Medulla oblongata (tissue), 1 donor: Measurements from ENCODE around the gene ACCSL.

Experiments used
- DNase-seq: peaks from one replicate; pipeline ENCODE4 v3.0.0-alpha.2; 2015; ENCODE audit errors: extremely low spot score

ACCSL gene

DNA sequence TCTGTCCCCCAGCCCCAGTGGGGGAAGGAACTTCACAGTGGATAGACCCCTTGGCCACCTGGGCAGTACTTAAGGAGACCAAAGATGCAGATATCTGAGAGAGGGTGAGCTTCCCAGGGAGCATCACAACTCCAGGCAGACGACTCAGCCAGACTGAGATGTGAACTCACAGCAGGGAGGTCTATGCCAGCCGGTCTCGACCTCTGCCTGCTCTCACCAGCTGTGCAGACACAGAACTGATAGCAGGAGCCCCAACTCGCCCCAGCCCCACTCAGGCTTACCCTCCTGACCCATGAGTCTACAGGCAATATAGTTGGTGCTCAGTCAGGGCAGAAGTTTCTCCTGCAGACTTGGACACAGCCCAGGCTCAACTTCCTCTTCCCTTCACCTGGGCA lies 29.7 kb upstream of the ACCSL start:
- no peak for DNase-seq

DNA sequence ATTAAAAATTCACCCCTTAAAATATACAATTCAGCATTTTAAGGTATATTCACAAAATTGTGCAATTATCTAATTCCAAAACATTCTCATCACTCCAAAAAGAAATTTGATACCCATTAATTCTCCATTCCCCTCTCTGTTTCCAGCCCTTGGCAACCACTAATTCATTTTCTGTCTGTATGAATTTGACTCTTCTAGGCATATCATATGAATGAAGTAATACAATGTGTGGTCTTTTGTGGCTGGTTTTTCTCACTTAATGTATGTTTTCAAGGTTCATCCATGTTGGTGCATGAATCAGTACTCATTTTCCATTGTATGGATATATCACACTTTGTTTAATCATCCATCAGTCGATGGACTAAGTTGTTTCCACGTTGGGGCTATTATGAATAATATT lies 29.0 kb upstream of the ACCSL start:
- DNase-seq = no peak

DNA sequence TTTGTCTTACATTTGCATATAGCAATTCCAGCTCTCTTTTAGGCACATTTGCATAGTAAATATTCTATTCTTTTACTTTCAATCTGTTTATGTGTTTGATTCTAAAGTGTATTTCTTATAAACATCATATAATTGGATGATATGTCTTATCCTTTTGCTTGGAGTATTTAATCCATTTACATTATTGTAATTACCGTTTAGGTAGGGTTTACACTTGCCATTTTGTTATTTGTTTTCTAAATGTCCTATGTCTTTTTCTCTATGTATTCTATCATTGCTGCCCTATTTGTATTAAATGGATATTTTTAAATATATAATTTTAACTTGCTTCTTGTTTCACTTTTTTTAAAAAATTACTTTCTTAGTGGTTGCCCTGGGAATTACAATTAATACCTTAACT lies 22.8 kb upstream of the ACCSL start:
- DNase-seq = no peak

DNA sequence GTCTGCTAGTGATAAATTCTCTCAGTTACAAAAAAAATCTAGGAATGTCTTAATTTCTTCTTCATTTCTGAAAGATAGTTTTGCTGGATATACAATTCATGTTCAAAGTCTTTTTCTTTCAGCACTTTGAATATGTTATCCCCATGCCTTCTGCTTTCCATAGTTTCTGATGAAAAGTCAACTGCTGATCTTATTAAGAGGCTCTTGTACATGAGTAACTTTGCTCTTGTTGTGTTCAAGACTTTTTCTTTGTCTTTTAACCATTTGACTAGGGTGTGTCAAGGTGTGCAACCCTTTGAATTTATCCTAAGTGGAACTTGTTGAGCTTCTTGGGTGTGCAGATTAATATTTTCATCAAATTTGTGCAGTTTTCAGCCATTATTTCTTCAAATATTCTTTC lies 22.1 kb upstream of the ACCSL start:
- no peak for DNase-seq

DNA sequence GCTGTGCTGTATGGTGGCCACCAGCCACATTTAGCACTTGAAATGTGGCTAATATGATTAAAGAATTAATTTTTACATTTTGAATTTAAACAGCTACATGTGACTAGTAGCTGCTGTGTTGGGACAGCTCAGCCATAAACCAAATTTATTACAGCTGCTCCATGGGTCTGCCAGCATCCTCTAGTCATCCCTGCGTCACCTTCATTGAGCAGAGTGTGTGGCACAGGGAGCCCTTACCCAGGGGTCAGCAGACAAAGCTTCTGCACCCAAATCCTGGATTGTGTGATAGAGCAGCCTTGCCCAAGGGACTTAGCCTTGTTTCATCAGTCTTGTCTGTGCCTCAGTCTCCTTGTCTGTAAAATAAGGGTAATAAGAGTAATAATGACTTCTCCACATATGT lies 19.4 kb upstream of the ACCSL start:
- DNase-seq = no peak

DNA sequence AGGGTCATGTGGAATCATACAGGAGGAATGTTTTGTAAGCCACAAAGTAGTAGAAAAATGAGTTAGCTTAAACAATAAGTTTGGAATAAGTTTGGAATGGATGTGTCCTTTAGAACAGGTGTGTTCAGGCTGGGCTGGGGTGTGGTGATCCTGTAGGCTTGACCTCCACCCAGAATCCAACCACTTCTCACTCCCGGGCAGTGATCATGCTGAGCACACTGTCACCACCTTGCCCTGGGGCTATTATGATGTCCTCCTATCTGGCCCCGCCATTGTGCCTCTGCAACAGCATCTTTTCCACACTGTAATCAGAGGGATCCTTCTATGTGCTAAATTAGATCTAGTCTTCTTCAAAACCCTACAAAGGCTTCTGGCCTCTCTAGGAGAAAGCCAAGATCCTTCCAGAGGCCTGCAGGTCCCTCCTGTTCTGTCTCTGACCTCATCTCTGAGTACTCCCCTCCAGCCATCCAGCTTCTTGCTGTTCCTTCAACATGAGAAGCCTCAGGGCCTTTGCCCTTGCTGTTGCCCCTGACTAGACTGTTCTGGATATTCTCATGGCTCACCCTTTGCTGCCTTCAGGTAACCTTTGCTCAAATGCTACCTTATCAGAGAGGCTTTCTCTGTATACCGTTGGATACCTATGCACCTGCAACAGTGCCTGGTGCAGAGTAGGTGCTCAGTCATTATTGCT lies 18.8 kb upstream of the ACCSL start:
- no peak for DNase-seq

DNA sequence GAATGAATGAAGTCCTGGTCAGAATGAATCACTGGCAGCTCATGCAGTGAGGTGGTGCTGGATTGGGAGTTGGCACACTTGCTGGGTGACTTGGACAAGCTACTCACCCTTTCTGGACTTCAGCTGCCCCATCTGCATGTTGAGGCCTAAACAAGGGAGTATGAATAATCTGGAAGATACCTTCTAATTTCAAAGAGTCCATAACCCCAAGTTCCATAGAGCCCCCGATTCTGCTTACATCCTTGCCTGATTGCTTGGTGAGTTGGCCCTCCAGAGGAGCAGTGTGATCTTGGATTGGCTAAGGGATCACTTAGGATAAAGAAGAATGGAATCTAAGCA lies 18.3 kb upstream of the ACCSL start:
- DNase-seq = no peak

DNA sequence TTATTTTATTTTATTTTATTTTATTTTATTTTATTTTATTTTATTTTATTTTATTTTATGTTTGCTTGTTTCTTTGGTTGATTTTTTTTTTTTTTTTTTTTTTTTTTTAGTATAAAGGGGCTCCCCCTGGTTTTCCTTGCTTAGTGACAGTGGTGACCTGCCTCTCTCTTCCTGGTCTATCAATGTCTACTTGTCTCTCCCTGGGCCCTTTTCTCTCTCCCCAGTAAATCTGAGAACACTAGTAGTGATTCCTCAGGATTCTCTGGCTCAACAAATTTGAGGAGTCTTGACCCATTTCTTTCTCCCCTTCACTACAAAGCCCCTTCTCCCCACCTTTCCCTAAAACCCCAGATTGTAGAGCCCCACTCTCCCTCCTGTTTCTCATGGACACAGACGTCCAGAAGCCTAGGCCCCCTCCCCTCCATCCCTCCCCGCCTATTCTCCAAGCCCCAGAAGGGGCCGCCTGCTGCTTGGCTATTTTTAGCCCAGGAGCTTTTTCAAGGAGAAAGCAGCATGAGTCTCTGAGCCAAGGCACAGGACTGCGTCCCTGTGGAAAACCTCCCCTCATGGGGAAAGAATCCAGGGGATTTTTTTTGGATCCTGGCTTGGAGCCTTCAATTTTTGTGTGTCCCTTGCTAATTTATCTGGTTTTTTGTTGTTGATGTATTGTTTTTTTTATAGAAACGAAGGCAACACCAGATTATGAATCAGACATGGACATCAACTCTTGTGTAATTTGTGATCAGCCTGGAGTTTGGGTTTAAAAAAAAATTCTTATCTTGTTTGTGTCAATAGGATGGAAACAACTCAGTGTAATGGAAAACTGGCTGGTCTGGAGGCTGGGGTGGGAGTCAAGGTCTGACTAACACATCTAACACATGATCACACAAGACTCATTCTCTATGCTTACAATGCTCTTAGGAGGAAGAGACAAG lies 17.5 kb upstream of the ACCSL start:
- DNase-seq = peak; percentile 47

DNA sequence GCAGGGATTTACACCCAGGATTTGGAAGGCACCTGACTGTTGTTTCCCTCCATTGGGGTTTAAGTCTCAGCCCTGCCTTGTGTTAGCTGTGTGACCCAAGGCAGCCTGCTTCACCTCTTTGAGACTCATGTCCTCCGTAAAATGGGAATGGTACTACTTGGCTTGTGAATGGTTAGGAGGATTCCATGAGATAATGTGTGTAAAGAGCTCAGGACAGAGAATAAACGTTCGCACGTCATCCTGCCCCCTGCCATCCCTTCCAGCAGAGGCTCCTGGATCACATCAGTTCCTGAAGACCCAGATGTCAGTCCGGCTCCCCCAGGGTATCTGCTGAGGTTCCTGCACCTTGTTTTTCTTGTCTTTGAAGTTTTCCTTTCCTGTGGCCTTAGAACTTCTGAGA lies 16.8 kb upstream of the ACCSL start:
- DNase-seq = no peak

DNA sequence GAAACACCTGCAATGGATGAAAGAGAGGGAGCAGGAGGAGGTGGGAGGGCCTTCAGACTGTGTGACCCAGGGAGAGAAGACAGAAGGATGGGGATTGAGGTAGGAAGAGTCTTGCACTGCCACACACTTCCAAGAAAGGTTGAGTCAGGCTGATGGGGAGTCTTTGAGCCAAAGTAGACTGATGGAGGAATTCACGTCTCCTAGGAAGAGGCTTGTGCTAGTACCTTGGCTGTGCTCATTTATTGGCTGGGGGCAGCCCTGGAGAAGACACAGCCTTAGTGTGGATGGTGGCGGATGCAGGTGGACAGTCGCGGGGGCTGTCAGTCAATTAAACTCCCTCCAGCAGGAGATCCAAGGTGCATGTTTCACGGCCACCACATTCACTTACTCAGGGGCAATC lies 16.2 kb upstream of the ACCSL start:
- DNase-seq = no peak

DNA sequence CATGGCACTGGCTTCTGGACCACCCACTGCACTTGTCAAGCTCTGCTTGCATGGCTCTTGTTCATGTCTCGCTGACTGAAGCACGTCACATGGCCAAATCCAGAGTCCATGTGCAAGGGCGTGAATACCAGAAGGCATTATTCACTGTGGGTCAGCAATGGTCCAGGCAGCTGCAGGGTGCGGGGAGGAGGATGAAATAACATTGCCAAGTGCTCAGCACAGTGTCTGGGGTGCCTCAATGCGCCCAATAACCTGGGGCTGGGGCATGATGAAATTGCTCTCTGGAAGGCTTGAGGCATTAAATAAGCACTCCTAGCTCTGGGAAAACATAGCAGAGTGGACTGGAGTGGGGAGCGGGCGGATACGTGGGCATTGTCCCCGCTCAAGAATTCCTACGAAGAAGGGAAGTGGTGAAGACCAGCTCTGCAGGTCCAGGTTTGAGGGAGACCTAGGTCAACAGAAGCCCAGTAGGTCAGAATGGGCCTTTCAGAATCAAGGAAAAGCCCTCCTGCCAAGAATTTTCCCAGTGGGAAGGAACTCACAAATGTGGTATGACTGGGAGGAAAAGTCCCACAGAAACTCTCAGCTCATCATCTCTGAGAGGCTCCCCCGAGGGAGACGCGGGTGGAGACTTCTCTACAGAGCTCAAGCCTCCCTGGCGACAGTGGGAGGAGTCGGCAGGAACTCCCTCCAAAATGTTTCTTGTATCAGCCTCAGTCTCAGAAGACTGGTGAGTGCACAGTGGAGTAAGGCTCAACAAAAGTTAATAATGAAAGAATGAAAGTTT lies 15.3 kb upstream of the ACCSL start:
- peak; percentile 37 for DNase-seq

DNA sequence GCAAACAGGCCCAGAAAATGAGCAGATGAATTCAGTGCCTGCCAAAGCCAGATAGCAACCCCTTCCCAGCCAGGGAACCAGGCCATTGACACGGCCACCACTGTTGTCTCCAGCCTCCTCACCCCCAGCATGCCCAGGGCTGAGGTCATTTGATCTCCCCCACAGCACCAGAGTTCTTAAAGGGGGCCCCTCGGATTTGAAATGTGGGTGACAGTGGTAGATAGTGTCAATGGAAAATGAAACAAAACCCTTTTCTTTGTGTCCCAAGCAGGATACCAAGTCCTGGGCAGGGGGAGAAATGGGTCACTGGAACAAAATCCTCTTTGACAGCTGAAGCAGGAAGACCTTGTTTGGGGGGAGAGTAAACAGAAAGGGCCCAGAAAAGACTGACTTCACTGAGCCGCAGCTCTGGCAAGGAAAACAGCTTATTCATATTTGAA lies 14.3 kb upstream of the ACCSL start:
- DNase-seq = peak; percentile 92

DNA sequence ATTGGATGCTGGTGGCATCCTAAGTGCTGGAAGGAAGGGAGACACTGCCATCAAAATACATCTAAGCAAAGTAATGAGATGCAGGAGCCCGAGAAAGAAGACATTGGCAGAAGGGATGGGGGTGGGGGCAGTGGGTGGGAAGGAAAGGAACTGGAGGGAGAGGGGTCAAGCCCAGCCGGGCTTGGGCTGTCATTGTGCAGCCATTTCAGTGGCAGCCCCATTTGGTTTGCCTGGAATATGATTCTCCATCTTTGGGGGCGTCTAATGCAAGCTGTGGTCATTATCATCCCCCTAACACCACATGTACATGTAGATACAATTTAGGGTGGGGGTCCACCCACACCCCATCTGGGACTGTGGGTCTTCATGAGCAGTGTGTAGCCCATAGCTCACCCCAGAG lies 13.9 kb upstream of the ACCSL start:
- DNase-seq = no peak

DNA sequence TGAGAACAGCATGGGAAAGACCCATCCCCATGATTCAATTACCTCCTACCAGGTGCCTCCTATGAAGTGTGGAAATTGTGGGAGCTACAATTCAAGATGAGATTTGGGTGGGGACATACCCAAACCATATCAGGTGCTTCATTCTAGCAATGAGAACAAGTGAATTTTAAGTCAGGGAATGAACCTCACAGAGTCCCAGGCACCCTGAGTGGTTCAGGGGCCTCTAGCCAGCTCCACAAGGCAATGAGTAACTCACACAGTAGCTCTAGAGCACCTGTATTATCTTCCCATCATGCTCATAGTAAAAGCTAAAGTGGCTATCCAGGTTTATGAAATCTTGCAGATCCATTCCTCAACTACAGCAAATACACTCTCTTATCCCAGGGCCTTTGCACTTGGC lies 13.1 kb upstream of the ACCSL start:
- DNase-seq = no peak

DNA sequence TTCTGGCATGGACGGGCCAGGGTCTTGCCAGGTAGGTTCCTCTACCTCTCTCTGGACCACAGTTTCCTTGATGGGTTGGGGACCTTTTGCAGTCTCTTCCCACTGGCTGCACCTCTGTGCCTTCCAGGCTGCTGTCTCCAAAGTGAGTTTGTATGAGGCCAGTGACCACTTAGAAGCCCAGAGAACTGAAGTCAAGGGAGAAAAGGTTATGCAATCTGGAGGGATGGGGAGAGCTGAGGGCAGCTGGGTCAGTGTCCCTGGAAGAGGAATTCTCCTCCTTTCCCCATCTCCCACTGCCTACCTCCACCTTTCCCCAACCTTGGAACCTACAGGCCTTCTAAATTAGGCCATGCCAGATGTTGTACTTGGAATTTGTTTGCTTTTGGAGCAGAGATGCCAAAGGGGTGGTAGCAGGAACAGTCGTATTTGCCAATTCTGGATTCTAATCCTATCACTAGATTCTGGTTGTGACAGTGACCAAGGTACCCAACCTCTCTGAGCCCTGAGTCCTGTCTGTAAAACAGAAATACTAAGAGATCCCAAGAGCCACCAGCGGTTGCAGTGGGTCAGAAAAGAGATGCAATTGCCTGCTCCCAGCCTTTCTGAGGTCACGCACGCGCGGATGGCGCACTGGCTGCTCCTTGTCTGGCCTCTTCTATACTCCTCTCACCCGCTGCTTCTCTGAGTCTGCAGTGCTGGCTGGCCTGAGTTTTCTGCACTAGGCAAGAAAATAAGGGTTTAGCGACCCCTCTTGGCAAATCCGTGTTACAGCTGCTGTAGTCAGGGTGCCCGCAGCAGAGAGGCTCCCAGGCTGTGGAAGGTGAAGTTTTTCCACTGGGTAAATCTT lies 10.7 kb upstream of the ACCSL start:
- DNase-seq = peak; percentile 93

DNA sequence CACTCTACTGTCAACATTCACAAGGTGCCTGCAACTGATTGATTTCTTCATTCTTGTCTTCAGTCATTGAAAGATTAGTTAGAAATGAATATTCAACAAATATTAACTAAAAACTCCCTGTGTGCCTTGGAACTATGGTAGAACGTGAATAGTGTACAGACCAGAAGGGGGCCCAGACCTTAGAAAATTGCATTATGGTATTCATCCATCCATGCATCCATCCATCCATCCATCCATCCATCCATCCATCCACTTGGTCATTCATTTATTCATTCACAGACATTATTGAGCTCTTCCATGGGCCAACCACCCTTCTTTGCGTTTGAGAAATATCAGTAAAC lies 10.2 kb upstream of the ACCSL start:
- DNase-seq = no peak

DNA sequence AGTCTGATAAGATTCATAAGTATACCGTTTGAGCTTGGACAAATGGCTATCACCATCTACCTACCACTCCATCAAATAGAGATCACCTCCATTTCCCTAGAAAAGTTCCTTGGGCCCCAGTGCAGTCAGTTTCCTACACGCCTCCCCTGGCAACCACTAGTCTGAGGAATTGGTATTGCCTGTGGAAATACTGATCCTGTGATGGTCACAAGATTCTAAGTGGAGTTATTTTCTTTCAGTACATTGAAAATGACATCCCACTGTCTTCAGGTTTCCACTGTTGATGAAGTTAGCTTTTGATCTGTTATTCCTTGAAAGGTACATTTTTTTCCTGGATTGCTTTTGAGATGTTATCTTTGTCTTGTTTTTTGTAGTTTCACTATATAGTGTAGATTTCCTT lies 4.6 kb upstream of the ACCSL start:
- no peak for DNase-seq

DNA sequence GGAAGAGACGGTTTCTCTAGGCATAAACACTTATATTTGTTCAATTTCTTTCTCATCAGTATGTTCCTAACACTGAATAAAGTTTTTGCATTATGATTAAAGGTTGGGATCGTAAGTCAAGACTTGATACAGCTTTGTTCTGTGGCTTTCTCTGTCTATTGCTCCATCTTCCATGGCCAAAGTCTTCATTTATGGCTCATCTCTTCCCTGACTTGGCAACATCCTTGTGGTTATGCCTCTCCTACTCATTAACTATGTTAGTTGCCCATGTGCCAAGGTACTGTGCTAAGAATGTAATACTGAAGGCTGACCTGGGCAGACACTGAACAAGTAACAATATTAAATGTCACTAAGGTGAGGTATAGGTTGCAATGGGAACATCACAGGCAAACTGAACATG lies 1.6 kb upstream of the ACCSL start:
- no peak for DNase-seq

DNA sequence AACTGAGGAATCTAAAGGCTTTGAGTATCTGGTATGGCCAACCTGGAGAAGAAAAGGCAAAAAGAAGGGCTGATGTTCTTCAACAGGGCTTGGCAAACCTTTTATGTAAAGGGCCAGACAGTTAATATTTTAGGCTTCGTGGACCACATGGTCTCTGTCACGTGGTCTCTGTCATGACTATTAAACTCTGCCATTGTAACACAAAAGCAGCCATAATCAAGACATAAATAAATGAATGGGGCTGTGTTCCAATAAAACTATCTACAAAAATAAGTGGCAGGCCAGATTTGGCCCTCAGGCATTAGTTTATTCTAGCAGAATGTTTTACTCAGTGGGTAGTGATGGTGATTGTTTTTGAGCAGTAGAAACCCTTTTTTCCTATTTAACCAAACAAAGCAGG lies 483 bp upstream of the ACCSL start:
- DNase-seq = no peak

DNA sequence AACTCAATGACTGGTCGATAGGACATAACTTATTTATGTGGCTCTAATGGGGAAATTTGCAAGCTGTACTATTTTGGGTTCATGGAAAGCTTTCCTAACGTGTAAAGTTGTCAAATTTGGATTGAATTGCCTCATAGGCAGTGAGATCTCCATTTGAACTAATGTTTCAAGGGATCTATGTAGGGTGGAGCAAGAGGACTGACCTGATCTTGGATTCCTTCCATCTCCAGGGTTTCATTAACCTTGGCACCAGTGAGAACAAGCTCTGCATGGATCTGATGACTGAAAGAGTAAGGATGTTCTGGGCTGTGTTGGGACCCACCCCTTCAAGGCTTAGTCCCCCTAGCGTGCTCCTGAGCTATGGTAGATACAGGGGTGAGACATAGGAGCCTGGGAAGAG lies 2.1 kb downstream of the ACCSL start:
- DNase-seq = no peak

DNA sequence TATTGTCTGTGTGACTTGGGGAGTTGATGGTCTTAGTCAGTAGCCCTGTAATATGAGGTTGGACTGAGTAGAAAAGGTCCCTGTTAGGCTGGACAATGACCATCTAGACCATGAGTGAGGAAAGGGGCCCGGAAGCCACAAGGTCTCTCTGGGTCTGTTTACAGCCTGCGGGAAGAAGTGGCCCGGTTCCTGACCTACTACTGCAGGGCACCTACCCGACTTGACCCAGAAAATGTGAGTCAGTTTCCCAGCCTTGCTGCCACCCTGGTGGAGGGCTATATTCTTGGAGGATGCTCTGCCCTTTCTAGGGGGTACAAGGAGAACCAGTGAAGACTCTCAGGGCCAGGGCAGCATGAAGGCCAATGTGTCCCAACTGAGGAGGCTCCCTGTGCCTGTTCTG lies 3.4 kb downstream of the ACCSL start:
- no peak for DNase-seq

DNA sequence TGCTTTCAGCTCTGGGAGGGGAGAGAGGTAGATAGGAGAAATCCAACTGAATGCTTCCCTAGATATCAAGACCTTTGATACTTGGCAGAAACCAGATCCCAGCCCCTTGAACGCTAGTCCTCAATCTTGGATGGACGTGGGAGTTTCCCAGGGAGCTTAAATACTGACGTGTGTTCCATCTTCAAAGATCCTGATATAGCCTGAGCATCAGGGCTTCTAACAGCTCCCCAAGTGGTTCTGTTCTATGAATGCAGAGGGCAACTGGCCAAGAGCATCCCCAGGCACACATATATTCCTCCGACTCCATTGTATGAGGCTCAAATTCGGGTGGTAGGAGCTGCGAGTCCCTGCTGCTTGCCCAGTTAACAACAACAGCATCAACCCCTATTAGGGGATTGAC lies 9.6 kb downstream of the ACCSL start:
- DNase-seq = no peak
